Putamen (tissue), 1 donor: ENCODE results near the gene IGF1R.

Experiments
- DNase-seq: peaks from one replicate; pipeline ENCODE4 v3.0.0-alpha.2; 2016; ENCODE audit warnings: low spot score

The IGF1R gene

DNA sequence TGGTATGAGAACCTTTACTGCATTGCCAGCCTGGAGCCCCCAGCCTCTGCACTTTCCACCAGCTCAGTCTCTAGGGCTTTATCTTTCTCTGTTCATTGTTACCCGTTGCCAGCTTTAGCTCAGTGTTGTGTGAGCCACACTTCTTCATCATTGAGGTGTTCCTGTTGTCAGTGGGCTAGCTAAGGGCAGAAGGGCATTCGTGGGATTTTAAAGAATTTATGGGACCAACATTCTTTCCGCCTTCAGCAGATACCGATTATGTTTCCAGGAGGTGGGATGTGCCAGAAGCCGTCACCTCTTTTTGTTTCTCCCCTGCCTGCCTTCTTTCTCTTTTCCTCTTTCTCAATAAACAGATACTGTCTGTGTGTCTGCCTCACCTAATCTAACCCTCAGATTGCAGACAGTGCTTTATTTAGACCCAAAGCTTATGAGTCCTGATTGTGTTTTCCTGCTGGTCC lies 294.7 kb downstream of the IGF1R start:
- no peak for DNase-seq

DNA sequence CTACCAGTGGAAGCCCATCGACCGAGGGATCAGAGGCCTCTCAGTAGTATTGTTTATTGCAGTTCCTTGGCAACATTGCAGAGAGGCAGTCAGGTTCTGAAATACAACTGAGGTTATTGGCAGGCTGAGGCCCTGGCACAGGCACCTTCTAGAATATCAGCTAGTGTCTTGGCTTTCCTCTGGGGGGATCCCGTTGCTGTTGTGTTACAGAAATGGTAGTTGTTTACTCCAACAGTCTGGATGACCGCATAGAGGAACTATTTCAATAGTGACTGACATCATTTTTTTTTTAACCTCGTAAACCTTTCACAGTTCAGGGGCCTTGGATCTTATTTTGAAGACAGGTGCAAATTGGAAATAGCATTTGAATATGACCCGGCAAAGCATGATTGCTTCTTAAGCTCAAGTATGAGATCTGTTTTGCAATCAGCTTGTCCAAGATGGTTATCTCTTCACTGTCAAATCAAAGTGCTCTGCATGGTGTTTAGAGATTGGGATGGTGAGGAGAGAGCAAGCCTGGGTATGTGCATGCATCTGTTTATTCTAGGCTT lies 295.3 kb downstream of the IGF1R start:
- no peak for DNase-seq

GRCh38 chr15:98946301-98947255 lies 298.2 kb downstream of the IGF1R start:
- DNase-seq: peak; percentile 39

GRCh38 chr15:98948456-98948855 lies 300.1 kb downstream of the IGF1R start:
- no peak for DNase-seq

DNA sequence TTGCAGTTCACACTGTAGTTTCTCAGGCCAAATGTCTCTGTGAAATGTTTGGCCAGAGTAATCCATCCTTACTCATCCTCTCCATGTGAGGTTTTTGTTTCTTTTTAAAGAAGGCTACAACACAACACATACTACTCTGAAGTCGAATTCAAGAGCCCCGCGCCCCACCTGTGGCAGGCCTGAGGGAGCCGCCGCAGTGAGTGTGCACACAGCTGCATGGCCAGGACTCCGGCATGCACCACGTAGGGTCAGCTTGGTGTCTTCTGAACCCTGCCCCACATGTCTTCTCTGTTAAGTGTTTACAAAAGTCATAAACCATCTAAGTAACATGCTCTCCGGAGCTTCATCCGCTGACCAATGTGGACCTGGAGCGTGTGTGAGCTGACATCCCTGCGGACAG lies 300.6 kb downstream of the IGF1R start:
- DNase-seq: no peak

GRCh38 chr15:98949624-98950023 lies 301.3 kb downstream of the IGF1R start:
- DNase-seq: no peak

DNA sequence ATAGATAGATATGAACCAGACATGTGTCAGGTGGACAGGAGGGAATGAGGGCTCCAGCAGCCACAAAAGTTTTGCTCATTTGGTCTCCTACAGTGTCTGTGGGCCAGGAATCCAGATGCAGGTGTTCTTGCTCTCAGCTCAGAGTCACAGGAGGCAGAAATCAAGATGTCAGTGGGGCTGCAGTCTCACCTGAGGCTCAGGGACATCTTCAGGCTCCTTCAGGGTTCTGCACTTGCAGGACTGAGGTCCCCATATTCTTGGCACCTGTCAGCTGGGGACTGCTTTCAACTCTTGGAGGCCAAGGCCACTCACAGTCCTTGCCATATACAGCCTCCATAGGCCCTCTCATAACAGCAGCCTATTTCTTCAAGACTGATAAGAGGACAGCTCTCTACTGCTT lies 301.9 kb downstream of the IGF1R start:
- DNase-seq: no peak

- DNase-seq: no peak
Measured at GRCh38 chr15:98951004-98951403, 302.7 kb downstream of the IGF1R start.

GRCh38 chr15:98951493-98952320 lies 303.4 kb downstream of the IGF1R start:
- no peak for DNase-seq

DNA sequence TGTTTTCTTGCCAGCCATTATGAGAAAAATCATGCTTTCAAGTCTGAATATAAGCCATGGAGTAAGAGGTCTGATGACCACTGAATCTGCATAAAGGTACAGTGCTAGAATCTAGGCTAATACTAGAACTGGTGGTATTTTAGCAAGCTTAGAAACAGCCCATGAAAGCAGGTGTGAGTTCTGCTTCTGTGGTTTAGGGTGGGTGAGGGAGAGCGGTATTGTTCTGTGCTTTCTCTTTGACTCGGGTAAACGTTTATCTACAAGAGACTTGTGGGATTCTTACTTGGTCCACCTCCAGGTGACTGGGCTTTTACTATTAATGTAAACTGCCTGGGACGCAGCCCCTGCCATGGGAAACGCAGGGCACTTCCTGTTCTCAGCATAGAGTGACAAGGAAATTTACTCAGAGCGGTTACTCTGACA lies 304.1 kb downstream of the IGF1R start:
- DNase-seq: no peak

GRCh38 chr15:98953000-98953787 lies 304.9 kb downstream of the IGF1R start:
- no peak for DNase-seq

DNA sequence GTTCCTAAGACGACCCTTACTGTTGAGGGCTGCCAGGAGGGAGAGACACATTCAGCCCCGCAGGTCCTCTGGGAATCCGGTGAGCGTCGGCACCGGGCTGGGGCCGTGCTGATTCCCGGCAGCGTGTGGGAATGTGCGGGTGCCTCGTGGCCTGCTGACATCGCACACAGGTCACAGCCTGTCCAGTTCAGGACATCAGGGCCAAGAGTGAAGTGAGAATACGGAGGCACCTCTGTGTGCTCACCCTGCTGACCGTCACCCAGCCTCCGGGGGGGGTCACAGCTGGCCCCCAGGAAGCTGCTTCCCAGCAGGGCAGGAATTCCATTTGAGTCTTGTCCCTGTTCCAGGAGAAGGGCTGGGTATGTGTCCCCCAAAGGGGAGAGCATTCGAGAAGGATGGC lies 305.6 kb downstream of the IGF1R start:
- no peak for DNase-seq

DNA sequence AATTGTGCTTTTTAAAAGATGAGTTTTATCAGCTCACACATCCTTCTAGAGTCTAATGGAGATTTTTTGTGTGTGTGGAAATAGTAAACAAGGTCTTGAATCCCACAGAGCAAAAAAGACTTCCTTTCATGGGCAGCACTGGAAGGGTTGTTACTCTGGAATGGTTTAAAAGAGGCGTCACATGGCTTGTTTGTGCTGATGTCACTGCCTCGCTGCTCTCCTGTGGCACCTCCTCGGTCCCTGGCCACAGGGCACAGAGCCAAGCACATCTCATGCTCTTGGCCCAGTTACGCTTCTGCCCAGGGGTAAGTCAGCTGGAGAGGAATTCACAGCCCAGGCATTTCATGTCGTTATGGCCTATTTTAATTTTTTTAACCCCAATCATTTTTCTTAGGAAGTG lies 306.1 kb downstream of the IGF1R start:
- peak; percentile 77 for DNase-seq

- peak; percentile 77 for DNase-seq
Measured at GRCh38 chr15:98955331-98955730, 307.0 kb downstream of the IGF1R start.

GRCh38 chr15:98955961-98956723 lies 307.8 kb downstream of the IGF1R start:
- DNase-seq: no peak

DNA sequence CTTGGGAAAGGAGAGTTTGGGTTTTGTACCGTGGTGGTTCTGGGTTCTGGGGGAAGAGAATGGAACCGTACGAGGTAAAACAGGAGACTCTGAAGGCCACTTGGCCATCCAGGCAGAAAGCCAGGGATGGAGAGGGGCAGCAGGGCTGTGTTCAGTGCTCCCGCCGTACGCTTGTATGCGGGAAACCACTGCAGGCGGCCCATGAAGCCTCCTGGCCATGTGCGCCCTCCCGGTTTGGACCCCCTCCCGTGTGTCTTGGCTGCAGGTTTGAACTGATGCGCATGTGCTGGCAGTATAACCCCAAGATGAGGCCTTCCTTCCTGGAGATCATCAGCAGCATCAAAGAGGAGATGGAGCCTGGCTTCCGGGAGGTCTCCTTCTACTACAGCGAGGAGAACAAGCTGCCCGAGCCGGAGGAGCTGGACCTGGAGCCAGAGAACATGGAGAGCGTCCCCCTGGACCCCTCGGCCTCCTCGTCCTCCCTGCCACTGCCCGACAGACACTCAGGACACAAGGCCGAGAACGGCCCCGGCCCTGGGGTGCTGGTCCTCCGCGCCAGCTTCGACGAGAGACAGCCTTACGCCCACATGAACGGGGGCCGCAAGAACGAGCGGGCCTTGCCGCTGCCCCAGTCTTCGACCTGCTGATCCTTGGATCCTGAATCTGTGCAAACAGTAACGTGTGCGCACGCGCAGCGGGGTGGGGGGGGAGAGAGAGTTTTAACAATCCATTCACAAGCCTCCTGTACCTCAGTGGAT lies 308.6 kb downstream of the IGF1R start:
- DNase-seq: no peak

- DNase-seq: no peak
Measured at GRCh38 chr15:98957655-98958054, 309.3 kb downstream of the IGF1R start.

- no peak for DNase-seq
Measured at GRCh38 chr15:98958076-98958475, 309.7 kb downstream of the IGF1R start.

DNA sequence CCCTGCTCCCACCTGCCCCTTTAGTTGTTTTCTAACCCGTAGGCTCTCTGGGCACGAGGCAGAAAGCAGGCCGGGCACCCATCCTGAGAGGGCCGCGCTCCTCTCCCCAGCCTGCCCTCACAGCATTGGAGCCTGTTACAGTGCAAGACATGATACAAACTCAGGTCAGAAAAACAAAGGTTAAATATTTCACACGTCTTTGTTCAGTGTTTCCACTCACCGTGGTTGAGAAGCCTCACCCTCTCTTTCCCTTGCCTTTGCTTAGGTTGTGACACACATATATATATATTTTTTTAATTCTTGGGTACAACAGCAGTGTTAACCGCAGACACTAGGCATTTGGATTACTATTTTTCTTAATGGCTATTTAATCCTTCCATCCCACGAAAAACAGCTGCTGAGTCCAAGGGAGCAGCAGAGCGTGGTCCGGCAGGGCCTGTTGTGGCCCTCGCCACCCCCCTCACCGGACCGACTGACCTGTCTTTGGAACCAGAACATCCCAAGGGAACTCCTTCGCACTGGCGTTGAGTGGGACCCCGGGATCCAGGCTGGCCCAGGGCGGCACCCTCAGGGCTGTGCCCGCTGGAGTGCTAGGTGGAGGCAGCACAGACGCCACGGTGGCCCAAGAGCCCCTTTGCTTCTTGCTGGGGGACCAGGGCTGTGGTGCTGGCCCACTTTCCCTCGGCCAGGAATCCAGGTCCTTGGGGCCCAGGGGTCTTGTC lies 310.7 kb downstream of the IGF1R start:
- no peak for DNase-seq

- DNase-seq: no peak
Measured at GRCh38 chr15:98959640-98960007, 311.3 kb downstream of the IGF1R start.
